Esophagus (tissue), 2 donors: ENCODE data around the gene KCNH3. TPM values are rescaled to one million over a fixed set of nuclear protein-coding genes. Genes with fewer than 3 reads are reported as not detected.
"Not testable (repeated sequence)": the region's sequence is repeated elsewhere in the genome, so short reads cannot be mapped to it uniquely, and the experiment has no call there.

ENCODE experiments used
- H3K27ac ChIP-seq, 2 donors: one replicate each; pipeline ENCODE4 v1.5.1; 2013; ENCODE audit warnings: low read depth in 2 of 2, mild to moderate bottlenecking in 2 of 2, inconsistent platforms in 1 of 2, low read length in 1 of 2, moderate library complexity in 1 of 2
- H3K27me3 ChIP-seq, 2 donors: one replicate each; pipeline ENCODE4 v1.6.1; 2013; ENCODE audit warnings: low read length in 2 of 2, control low read depth in 1 of 2, mild to moderate bottlenecking in 1 of 2; ENCODE audit not compliant: insufficient read depth in 2 of 2, control insufficient read depth in 1 of 2
- H3K36me3 ChIP-seq, 2 donors: one replicate each; pipeline ENCODE4 v1.6.1; 2013; ENCODE audit warnings: low read length in 1 of 2; ENCODE audit not compliant: control insufficient read depth in 2 of 2, insufficient read depth in 2 of 2
- H3K4me1 ChIP-seq, 2 donors: one replicate each; pipeline ENCODE4 v1.6.1; 2013; ENCODE audit warnings: low read length in 1 of 2; ENCODE audit not compliant: control insufficient read depth in 2 of 2, insufficient read depth in 2 of 2
- H3K4me3 ChIP-seq, 2 donors: one replicate each; pipeline ENCODE4 v1.5.1; 2013; ENCODE audit warnings: low read length in 2 of 2, mild to moderate bottlenecking in 2 of 2, low read depth in 1 of 2, moderate library complexity in 1 of 2
- H3K9me3 ChIP-seq, 2 donors: one replicate each; pipeline ENCODE4 v1.6.1; 2013; ENCODE audit warnings: mild to moderate bottlenecking in 2 of 2, low read depth in 1 of 2, low read length in 1 of 2, moderate library complexity in 1 of 2; ENCODE audit not compliant: control insufficient read depth in 2 of 2, insufficient read depth in 1 of 2
- WGBS, 2 donors: extraction: QIAGEN DNeasy Blood & Tissue Kit; methylation state at CpG; one replicate each; pipeline ENCODE4 v1.1.7; 2013; 5-methylcytosine and 5-hydroxymethylcytosine counted together
- polyA plus RNA-seq, 2 donors: library from polyadenylated mRNA; stranded (reverse); fragments of 200-250 nt; gene quantifications; one replicate each; pipeline ENCODE4 v1.2.3, GENCODE V29; 2013
- donor health status: healthy with polysubstance abuse.
- donor health status: Bipolar disorder and iron deficiency.

Gene KCNH3
- polyA plus RNA-seq, 2 donors, result 0.07 to 0.24 TPM

- 59 to 68% methylated on average over 6 of the region's 6 CpGs for WGBS, 2 donors
- Histone ChIP-seq H3K27ac (no peak overlapping the region), H3K27me3 (no peaks in the 10 kb centered on the region), H3K9me3 (no peaks in the 10 kb centered on the region), H3K4me1 (no peaks in the 10 kb centered on the region), H3K4me3 (no peak overlapping the region), H3K36me3 (peaks cover 4 to 10% of the 10 kb centered on the region in 2 donors)
Observed at GRCh38 chr12:49524660-49525324, 14.0 kb upstream of the KCNH3 start.

GRCh38 chr12:49525942-49526341 lies 12.9 kb upstream of the KCNH3 start:
- Histone ChIP-seq H3K27me3 (no peaks in the 10 kb centered on the region), H3K9me3 (no peaks in the 10 kb centered on the region), H3K4me3 (no peak overlapping the region), H3K4me1 (no peaks in the 10 kb centered on the region), H3K36me3 (peaks cover 4 to 10% of the 10 kb centered on the region in 2 donors), H3K27ac (no peak overlapping the region)
- WGBS, 2 donors, result 91 to 95% methylated on average over 7 of the region's 7 CpGs

- Histone ChIP-seq H3K36me3 (peaks cover 4 to 10% of the 10 kb centered on the region in 2 donors), H3K27me3 (no peaks in the 10 kb centered on the region), H3K4me3 (no peak overlapping the region), H3K4me1 (no peaks in the 10 kb centered on the region), H3K9me3 (no peaks in the 10 kb centered on the region), H3K27ac (no peak overlapping the region)
- 52 to 70% methylated on average over 7 of the region's 7 CpGs for WGBS, 2 donors
Observed at GRCh38 chr12:49527361-49528130, 11.3 kb upstream of the KCNH3 start.

- H3K4me1 ChIP-seq, result no peaks in the 10 kb centered on the region
- H3K27ac ChIP-seq, result no peak overlapping the region
- H3K9me3 ChIP-seq, result no peaks in the 10 kb centered on the region
- H3K27me3 ChIP-seq, result no peaks in the 10 kb centered on the region
- no peak overlapping the region for H3K4me3 ChIP-seq
- 91 to 93% methylated on average over 1 of the region's 1 CpG for WGBS, 2 donors
- H3K36me3 ChIP-seq, result peaks cover 4 to 10% of the 10 kb centered on the region in 2 donors
Observed at GRCh38 chr12:49529414-49529813, 9.4 kb upstream of the KCNH3 start.

GRCh38 chr12:49531745-49532144 lies 7.1 kb upstream of the KCNH3 start:
- H3K4me1 ChIP-seq, result no peaks in the 10 kb centered on the region
- H3K9me3 ChIP-seq, result no peaks in the 10 kb centered on the region
- no peak overlapping the region for H3K4me3 ChIP-seq
- H3K27ac ChIP-seq, result no peak overlapping the region
- no peaks in the 10 kb centered on the region for H3K27me3 ChIP-seq
- H3K36me3 ChIP-seq, result no peaks in the 10 kb centered on the region
- WGBS, 2 donors, result 50 to 80% methylated on average over 2 of the region's 2 CpGs

- WGBS, 2 donors, result 74 to 91% methylated on average over 10 of the region's 10 CpGs
Observed at GRCh38 chr12:49533331-49533730, 5.5 kb upstream of the KCNH3 start.

GRCh38 chr12:49534122-49534521 lies 4.7 kb upstream of the KCNH3 start:
- not testable (repeated sequence) for H3K36me3 ChIP-seq, H3K9me3 ChIP-seq, H3K27me3 ChIP-seq, H3K27ac ChIP-seq, H3K4me1 ChIP-seq, H3K4me3 ChIP-seq
- WGBS, 2 donors, result 86 to 95% methylated on average over 5 of the region's 5 CpGs

More at GRCh38 chr12:49533331-49533730, 5.5 kb upstream of the KCNH3 start:
- Histone ChIP-seq H3K4me1 (peaks cover under 1 to 8% of the 10 kb centered on the region in 2 donors), H3K36me3 (no peaks in the 10 kb centered on the region), H3K27me3 (no peaks in the 10 kb centered on the region), H3K9me3 (no peaks in the 10 kb centered on the region), H3K27ac (no peak overlapping the region), H3K4me3 (no peak overlapping the region)

GRCh38 chr12:49534731-49535278 lies 4.0 kb upstream of the KCNH3 start:
- Histone ChIP-seq H3K36me3 (no peaks in the 10 kb centered on the region), H3K4me3 (no peak overlapping the region), H3K9me3 (no peaks in the 10 kb centered on the region), H3K27ac (no peak overlapping the region), H3K27me3 (peaks cover 0 to 5% of the 10 kb centered on the region in 2 donors), H3K4me1 (peaks cover 3 to 9% of the 10 kb centered on the region in 2 donors)
- 79 to 81% methylated on average over 10 to 13 of the region's 13 CpGs for WGBS, 2 donors

GRCh38 chr12:49535921-49536525 lies 2.8 kb upstream of the KCNH3 start:
- H3K36me3 ChIP-seq, result no peaks in the 10 kb centered on the region
- peaks cover 0 to 5% of the 10 kb centered on the region in 2 donors for H3K27me3 ChIP-seq
- no peak overlapping the region for H3K4me3 ChIP-seq
- H3K27ac ChIP-seq, result no peak overlapping the region
- no peaks in the 10 kb centered on the region for H3K9me3 ChIP-seq
- WGBS, 2 donors, result 75 to 78% methylated on average over 6 of the region's 6 CpGs
- H3K4me1 ChIP-seq, result peaks cover 3 to 9% of the 10 kb centered on the region in 2 donors
